Measurements from ENCODE around the gene PRDM1. TPM values are rescaled to one million over a fixed set of nuclear protein-coding genes. Genes with fewer than 3 reads are reported as not detected.

Gene PRDM1
- total RNA-seq, 2 donors from 2014 or later = 25.2 to 107 TPM

DNA sequence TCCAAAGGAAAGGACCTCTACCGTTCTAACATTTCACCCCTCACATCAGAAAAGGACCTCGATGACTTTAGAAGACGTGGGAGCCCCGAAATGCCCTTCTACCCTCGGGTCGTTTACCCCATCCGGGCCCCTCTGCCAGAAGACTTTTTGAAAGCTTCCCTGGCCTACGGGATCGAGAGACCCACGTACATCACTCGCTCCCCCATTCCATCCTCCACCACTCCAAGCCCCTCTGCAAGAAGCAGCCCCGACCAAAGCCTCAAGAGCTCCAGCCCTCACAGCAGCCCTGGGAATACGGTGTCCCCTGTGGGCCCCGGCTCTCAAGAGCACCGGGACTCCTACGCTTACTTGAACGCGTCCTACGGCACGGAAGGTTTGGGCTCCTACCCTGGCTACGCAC lies 18.8 kb downstream of the PRDM1 start:
- H3K27ac Mint-ChIP-seq = peak overlapping the region; percentile 50
- DNase-seq (no peak), ATAC-seq (replicated peaks in 1 of 2) (no peak)
- no peaks in the 10 kb centered on the region for H3K9me3 Mint-ChIP-seq
- H3K4me3 Mint-ChIP-seq = peak overlapping the region; percentile 51 to 100
- H3K4me1 Mint-ChIP-seq (ENCODE audit: low read depth) = peaks cover 76% of the 10 kb centered on the region
- H3K27me3 Mint-ChIP-seq (ENCODE audit: low read depth) = peaks cover 28% of the 10 kb centered on the region
- H3K36me3 Mint-ChIP-seq (ENCODE audit: insufficient read depth in 2 of 2) = peaks cover 41 to 48% of the 10 kb centered on the region in 2 donors

DNA sequence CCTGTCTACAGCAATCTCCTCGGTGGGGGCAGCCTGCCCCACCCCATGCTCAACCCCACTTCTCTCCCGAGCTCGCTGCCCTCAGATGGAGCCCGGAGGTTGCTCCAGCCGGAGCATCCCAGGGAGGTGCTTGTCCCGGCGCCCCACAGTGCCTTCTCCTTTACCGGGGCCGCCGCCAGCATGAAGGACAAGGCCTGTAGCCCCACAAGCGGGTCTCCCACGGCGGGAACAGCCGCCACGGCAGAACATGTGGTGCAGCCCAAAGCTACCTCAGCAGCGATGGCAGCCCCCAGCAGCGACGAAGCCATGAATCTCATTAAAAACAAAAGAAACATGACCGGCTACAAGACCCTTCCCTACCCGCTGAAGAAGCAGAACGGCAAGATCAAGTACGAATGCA lies 19.4 kb downstream of the PRDM1 start:
- peaks cover 41 to 48% of the 10 kb centered on the region in 2 donors for H3K36me3 Mint-ChIP-seq (ENCODE audit: insufficient read depth in 2 of 2)
- no peaks in the 10 kb centered on the region for H3K9me3 Mint-ChIP-seq
- peaks cover 33% of the 10 kb centered on the region for H3K27me3 Mint-ChIP-seq (ENCODE audit: low read depth)
- ATAC-seq (replicated peaks in 1 of 2) (no peak), DNase-seq (no peak)
- H3K27ac Mint-ChIP-seq = no peak overlapping the region
- H3K4me1 Mint-ChIP-seq (ENCODE audit: low read depth) = peaks cover 73% of the 10 kb centered on the region
- peak overlapping the region; percentile 51 to 100 for H3K4me3 Mint-ChIP-seq

DNA sequence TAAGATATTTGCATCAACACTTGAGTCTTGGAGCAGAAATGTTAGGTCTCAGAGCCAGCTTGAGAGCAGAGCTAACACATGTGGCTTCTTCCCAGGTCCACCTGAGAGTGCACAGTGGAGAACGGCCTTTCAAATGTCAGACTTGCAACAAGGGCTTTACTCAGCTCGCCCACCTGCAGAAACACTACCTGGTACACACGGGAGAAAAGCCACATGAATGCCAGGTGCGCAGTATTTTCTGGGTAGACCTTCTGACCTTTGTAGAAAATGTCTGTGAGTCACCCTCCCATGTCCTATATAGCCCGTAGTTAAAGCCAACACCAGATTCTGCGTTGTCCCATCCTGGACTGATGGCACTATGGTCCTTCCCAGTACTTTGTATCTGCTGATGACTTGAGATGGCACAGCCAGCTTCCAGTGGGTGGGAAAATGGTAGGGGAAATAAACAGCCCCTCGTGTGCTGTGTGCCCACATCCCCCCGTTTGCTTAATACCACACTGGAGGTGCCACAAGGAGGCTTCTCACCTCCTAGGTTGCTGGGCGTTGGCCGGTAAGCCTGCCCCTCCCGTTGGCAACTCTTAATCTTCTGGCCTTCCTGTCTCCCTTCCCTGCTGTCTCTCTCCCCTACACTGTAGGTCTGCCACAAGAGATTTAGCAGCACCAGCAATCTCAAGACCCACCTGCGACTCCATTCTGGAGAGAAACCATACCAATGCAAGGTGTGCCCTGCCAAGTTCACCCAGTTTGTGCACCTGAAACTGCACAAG lies 20.3 kb downstream of the PRDM1 start:
- peak overlapping the region; percentile 35 to 100 for H3K4me3 Mint-ChIP-seq
- peaks cover 42% of the 10 kb centered on the region for H3K27me3 Mint-ChIP-seq (ENCODE audit: low read depth)
- no peaks in the 10 kb centered on the region for H3K9me3 Mint-ChIP-seq
- peaks cover 36 to 39% of the 10 kb centered on the region in 2 donors for H3K36me3 Mint-ChIP-seq (ENCODE audit: insufficient read depth in 2 of 2)
- peak overlapping the region; percentile 75 for H3K27ac Mint-ChIP-seq
- ATAC-seq (replicated peaks in 1 of 2) = no peak
- no peak for DNase-seq
- peaks cover 71% of the 10 kb centered on the region for H3K4me1 Mint-ChIP-seq (ENCODE audit: low read depth)

GRCh38 chr6:106107043-106107613 lies 21.0 kb downstream of the PRDM1 start:
- peaks cover 35 to 37% of the 10 kb centered on the region in 2 donors for H3K36me3 Mint-ChIP-seq (ENCODE audit: insufficient read depth in 2 of 2)
- H3K4me3 Mint-ChIP-seq = peak overlapping the region; percentile 35 to 100
- H3K4me1 Mint-ChIP-seq (ENCODE audit: low read depth) = peaks cover 71% of the 10 kb centered on the region
- ATAC-seq (replicated peaks in 1 of 2) = no peak
- peak overlapping the region; percentile 30 for H3K27ac Mint-ChIP-seq
- no peak for DNase-seq
- peaks cover 49% of the 10 kb centered on the region for H3K27me3 Mint-ChIP-seq (ENCODE audit: low read depth)
- H3K9me3 Mint-ChIP-seq = no peaks in the 10 kb centered on the region

- Mint-ChIP-seq H3K4me3 (peak overlapping the region in 1 of 2 donors; percentile 8), H3K27ac (no peak overlapping the region), H3K9me3 (no peaks in the 10 kb centered on the region), H3K4me1 (ENCODE audit: low read depth) (peaks cover 71% of the 10 kb centered on the region), H3K27me3 (ENCODE audit: low read depth) (peaks cover 55% of the 10 kb centered on the region), H3K36me3 (ENCODE audit: insufficient read depth in 2 of 2) (peaks cover 29 to 33% of the 10 kb centered on the region in 2 donors)
- no peak for ATAC-seq (replicated peaks in 1 of 2)
- no peak for DNase-seq
Measured at GRCh38 chr6:106108129-106108528, 22.0 kb downstream of the PRDM1 start.

DNA sequence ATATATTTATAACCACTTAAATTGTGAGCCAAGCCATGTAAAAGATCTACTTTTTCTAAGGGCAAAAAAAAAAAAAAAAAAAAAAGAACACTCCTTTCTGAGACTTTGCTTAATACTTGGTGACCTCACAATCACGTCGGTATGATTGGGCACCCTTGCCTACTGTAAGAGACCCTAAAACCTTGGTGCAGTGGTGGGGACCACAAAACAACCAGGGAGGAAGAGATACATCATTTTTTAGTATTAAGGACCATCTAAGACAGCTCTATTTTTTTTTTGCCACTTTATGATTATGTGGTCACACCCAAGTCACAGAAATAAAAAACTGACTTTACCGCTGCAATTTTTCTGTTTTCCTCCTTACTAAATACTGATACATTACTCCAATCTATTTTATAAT lies 22.9 kb downstream of the PRDM1 start:
- no peaks in the 10 kb centered on the region for H3K9me3 Mint-ChIP-seq
- ATAC-seq (replicated peaks in 1 of 2) (no peak), DNase-seq (no peak)
- peaks cover 71% of the 10 kb centered on the region for H3K4me1 Mint-ChIP-seq (ENCODE audit: low read depth)
- peak overlapping the region; percentile 64 for H3K27ac Mint-ChIP-seq
- peaks cover 24 to 25% of the 10 kb centered on the region in 2 donors for H3K36me3 Mint-ChIP-seq (ENCODE audit: insufficient read depth in 2 of 2)
- H3K4me3 Mint-ChIP-seq = no peak overlapping the region
- H3K27me3 Mint-ChIP-seq (ENCODE audit: low read depth) = peaks cover 55% of the 10 kb centered on the region

- H3K9me3 Mint-ChIP-seq = no peaks in the 10 kb centered on the region
- H3K27me3 Mint-ChIP-seq (ENCODE audit: low read depth) = peaks cover 55% of the 10 kb centered on the region
- H3K4me1 Mint-ChIP-seq (ENCODE audit: low read depth) = peaks cover 74% of the 10 kb centered on the region
- ATAC-seq (replicated peaks in 1 of 2) = no peak
- H3K27ac Mint-ChIP-seq = peak overlapping the region; percentile 64
- no peak for DNase-seq
- peak overlapping the region in 1 of 2 donors; percentile 57 for H3K4me3 Mint-ChIP-seq
- H3K36me3 Mint-ChIP-seq (ENCODE audit: insufficient read depth in 2 of 2) = peaks cover 16 to 18% of the 10 kb centered on the region in 2 donors
Measured at GRCh38 chr6:106110164-106110826, 24.2 kb downstream of the PRDM1 start.

- H3K27ac Mint-ChIP-seq = peak overlapping the region; percentile 11
- H3K36me3 Mint-ChIP-seq (ENCODE audit: insufficient read depth in 2 of 2) = peaks cover 4 to 7% of the 10 kb centered on the region in 2 donors
- H3K4me3 Mint-ChIP-seq = peak overlapping the region; percentile 54 to 56
- H3K4me1 Mint-ChIP-seq (ENCODE audit: low read depth) = peaks cover 77% of the 10 kb centered on the region
- no peak for DNase-seq
- peaks cover 46% of the 10 kb centered on the region for H3K27me3 Mint-ChIP-seq (ENCODE audit: low read depth)
- ATAC-seq (replicated peaks in 1 of 2) = peak in 1 of 2 donors; percentile 18
- H3K9me3 Mint-ChIP-seq = no peaks in the 10 kb centered on the region
Measured at GRCh38 chr6:106112433-106112832, 26.3 kb downstream of the PRDM1 start.

GRCh38 chr6:106113256-106113959 lies 27.3 kb downstream of the PRDM1 start:
- no peak for DNase-seq
- no peak for ATAC-seq (replicated peaks in 1 of 2)
- Mint-ChIP-seq H3K27me3 (ENCODE audit: low read depth) (peaks cover 42% of the 10 kb centered on the region), H3K4me3 (peak overlapping the region; percentile 54 to 56), H3K4me1 (ENCODE audit: low read depth) (peaks cover 83% of the 10 kb centered on the region), H3K9me3 (no peaks in the 10 kb centered on the region), H3K36me3 (ENCODE audit: insufficient read depth in 2 of 2) (peaks cover 0 to 3% of the 10 kb centered on the region in 2 donors), H3K27ac (peak overlapping the region; percentile 94)

DNA sequence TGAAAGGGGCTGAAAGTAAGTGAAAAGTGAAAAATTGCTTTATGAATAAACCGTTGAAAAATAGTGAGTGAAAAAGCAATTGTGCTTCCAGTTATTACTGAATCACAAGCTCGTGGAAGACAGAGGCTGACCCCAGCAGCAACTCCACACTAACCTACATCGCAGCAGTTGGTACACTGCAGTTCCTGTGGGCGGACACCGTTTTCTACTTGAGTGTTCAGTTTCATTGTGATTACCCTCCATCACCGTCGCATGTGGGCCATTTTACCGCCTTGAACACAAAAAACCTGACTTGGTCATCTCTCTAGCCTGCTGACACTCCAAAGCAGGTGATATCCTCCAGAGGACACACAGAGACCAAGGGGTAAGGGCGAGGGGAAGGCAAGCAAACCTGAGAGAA lies 28.4 kb downstream of the PRDM1 start:
- peaks cover 32% of the 10 kb centered on the region for H3K27me3 Mint-ChIP-seq (ENCODE audit: low read depth)
- ATAC-seq (replicated peaks in 1 of 2) = peak; percentile 82 to 87
- H3K9me3 Mint-ChIP-seq = no peaks in the 10 kb centered on the region
- DNase-seq = peak; percentile 84 to 87
- peaks cover 0 to 1% of the 10 kb centered on the region in 2 donors for H3K36me3 Mint-ChIP-seq (ENCODE audit: insufficient read depth in 2 of 2)
- H3K4me3 Mint-ChIP-seq = peak overlapping the region; percentile 54 to 56
- peaks cover 94% of the 10 kb centered on the region for H3K4me1 Mint-ChIP-seq (ENCODE audit: low read depth)
- peak overlapping the region; percentile 94 for H3K27ac Mint-ChIP-seq

DNA sequence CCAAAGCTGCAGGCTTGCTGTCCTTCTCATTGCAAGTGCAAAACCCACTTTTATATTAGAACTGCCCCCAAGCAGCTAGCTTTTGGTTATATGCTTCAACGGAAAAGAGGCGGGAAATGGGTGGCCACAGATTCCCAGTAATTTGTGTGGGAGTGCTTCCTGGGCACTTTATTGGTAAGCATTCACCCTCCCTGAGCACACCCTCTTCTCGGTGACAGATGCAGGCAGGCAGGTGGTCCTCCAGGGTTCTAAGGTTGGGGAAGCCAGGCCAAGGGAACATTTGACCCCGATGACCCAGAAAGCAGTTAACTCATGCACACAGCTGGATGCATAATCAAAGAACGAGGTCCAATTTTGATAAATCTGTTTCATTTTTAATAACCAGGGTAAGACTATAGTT lies 29.1 kb downstream of the PRDM1 start:
- no peak overlapping the region for H3K27ac Mint-ChIP-seq
- H3K36me3 Mint-ChIP-seq (ENCODE audit: insufficient read depth in 2 of 2) = no peaks in the 10 kb centered on the region
- ATAC-seq (replicated peaks in 1 of 2) = no peak
- no peak for DNase-seq
- H3K4me3 Mint-ChIP-seq = peak overlapping the region; percentile 54 to 56
- no peaks in the 10 kb centered on the region for H3K9me3 Mint-ChIP-seq
- H3K27me3 Mint-ChIP-seq (ENCODE audit: low read depth) = peaks cover 24% of the 10 kb centered on the region
- peaks cover 96% of the 10 kb centered on the region for H3K4me1 Mint-ChIP-seq (ENCODE audit: low read depth)

GRCh38 chr6:106116125-106116832 lies 30.1 kb downstream of the PRDM1 start:
- H3K9me3 Mint-ChIP-seq = no peaks in the 10 kb centered on the region
- no peaks in the 10 kb centered on the region for H3K36me3 Mint-ChIP-seq (ENCODE audit: insufficient read depth in 2 of 2)
- H3K4me3 Mint-ChIP-seq = peak overlapping the region; percentile 49 to 83
- H3K4me1 Mint-ChIP-seq (ENCODE audit: low read depth) = peaks cover 95% of the 10 kb centered on the region
- no peak for DNase-seq
- no peak for ATAC-seq (replicated peaks in 1 of 2)
- H3K27ac Mint-ChIP-seq = no peak overlapping the region
- peaks cover 15% of the 10 kb centered on the region for H3K27me3 Mint-ChIP-seq (ENCODE audit: low read depth)

All from activated T-cell treated with anti-CD3 and anti-CD28 coated beads, Interleukin-2, amount 50 U/mL, for 72 hours (primary cell).